Erythroblast (primary cell): Measurements from ENCODE around the gene SLC34A3.

Experiments
- GATA1 ChIP-seq: IDR thresholded peaks from 2 replicates; pipeline ENCODE4 v1.6.1; 2011; ENCODE audit warnings: low read depth, mild to moderate bottlenecking, control low read depth, low read length, moderate library complexity
- POLR2A ChIP-seq: IDR thresholded peaks from 2 replicates; pipeline ENCODE4 v1.6.1; 2011; ENCODE audit warnings: mild to moderate bottlenecking, low read length

DNA sequence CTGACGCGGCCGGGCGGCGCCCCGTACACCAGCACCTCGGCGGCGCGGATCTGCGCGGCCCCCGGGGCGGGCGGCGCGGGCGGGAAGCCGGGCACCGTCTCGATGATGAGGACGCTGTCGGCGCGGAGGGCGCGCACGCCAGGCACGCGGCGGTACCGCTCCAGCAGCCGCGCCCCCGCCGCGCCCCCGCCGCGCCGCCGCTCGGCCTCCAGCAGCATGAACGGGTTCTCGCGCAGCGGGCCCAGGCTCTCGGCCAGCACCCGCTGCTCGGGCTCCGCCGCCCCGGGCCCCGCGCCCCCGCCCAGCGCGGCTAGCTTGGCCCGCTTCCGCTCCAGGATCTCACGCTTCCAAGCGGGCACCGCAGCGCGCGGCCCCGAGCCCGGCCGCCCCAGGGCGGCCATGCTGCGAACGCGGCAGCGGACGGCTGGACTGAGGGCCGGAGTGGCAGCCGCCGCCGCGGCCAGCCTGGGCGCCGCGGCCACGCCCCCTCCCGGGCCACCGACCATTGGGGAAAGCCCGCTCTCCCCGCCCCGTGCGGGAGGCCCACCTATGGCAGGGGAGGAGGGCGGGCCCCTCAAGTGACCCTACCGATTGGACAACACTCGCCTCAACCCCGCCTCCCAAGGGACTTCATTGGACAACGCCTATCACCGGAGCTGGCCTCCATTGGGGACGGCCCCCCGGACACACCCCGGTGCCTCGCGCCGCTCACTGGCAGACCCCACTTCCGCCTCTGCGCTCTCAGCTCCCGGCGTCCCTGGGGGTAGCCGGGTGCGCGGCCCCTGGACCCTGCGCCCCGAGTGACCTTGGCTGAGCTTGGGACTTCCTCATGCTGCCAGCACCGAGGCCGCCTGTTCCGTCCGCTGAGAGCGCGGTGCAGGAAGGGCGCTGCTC lies 30.1 kb upstream of the SLC34A3 start, which contains the start of gene TPRN:
- TF ChIP-seq POLR2A (peak; percentile 90), GATA1 (no peak)
